Measurements from ENCODE around the gene USP15.
A peak's percentile ranks its signal among the peaks of the same experiment; 100 is the strongest.

USP15 gene

DNA sequence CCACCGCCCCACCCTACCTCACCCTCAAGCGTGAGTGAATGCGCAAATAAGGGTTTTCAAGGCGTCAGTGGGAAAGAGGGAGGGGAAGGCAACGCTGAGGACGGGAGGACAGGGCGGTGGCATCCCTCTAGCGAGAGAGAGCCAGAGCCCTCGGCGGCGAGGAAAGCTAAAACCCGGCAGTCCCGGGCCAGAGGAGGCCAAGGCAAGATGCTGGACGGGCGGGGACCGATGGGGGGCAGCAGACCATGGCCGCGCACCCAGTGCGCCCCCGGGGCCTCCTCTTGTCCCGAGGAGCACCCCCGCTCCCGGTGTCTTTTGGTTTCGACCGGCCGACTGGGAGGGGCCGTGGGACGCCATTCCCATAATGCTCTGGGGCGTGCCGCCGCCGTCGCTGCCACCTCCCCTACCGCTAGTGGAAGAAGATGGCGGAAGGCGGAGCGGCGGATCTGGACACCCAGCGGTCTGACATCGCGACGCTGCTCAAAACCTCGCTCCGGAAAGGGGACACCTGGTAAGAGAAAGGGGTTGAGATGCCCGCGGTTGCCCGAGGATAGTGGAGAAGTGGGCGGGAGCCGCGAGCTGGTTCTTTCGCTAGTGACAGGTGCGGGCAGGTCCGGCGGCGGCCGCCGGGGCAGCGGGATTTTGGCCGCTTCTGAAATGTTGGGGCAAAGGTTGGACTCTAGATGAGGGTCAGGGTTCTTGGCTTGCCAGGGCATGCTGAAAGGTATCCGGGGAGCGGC is at the start of gene USP15:
USP15 (plus strand) TSS at position 412 of the 740 bp plus-strand sequence; CDS start at position 423, 11 bp downstream.
- DNase-seq: peak; percentile 88

DNA sequence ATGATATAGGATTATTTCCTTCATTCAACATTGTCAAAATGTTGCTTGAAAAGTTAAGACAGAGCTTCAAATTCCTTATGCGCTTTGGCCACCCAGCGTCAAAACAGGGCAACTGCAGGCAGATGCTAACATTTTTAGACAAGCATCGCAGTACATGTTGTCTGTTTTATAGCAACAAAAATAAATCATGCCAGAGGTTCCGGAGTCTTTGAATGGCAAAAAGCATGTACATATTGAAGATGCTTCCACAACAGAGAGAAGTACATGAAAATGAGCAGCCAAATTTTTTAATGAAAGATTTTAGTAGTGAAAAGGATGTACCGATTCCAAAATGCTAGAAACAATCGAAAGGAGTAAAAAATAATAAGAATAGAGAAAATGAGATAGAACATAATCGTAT is 49.8 kb upstream of the USP15 start:
- no peak for DNase-seq

DNA sequence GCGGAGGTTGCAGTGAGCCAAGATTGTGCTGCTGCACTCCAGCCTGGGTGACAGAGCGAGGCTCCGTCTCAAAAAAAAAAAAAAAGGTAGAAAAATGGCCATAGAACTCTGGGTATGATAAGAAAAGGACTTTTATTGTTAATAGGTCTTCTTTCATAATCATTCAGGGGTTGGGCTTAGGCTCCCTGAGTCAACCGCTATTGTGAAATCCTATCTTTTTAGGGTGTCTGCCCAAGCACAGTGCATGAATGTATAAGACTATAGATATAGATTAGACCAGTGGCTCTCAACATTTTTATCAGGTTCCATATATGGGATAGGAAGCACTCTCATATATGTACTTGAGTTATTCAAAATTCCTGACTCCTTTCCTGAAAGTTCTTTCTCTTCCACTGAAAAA is 48.7 kb upstream of the USP15 start:
- no peak for DNase-seq

DNA sequence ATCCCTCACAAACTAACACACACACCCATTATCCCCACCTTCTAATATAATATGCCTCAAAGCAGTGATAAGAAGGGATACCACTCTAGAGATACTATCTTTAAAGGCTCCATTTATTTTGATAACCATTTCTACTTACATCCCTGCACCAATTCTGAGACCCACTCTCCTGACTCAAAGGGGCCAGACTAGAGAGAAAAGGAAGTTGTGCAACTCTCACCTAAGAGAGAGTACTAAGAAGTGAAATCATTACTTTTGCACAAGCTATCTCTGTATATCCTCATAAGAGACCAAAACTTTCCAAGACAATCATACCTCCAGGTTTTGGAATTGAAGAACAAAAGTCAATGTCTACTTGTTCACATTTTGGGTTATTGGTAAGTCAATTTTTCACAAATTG is 45.4 kb upstream of the USP15 start:
- no peak for DNase-seq

DNA sequence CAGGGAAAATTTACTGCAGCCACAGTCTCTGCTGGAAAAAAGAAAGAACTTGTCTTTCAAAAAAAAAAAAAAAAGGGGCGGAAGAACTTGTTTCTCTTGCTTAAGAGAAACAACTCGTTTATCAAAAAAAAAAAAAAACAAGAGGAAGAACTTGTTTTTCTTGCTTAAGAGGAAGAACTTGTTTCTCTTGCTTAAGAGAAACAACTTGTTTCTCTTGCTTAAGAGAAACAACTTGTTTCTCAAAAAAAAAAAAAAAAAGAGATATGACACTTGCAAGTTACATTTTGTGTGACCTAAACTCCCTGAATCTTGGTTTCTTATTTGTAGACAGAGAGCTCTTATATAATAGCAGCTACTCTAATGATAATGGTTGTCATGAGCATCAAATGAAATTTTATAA is 44.7 kb upstream of the USP15 start:
- no peak for DNase-seq

DNA sequence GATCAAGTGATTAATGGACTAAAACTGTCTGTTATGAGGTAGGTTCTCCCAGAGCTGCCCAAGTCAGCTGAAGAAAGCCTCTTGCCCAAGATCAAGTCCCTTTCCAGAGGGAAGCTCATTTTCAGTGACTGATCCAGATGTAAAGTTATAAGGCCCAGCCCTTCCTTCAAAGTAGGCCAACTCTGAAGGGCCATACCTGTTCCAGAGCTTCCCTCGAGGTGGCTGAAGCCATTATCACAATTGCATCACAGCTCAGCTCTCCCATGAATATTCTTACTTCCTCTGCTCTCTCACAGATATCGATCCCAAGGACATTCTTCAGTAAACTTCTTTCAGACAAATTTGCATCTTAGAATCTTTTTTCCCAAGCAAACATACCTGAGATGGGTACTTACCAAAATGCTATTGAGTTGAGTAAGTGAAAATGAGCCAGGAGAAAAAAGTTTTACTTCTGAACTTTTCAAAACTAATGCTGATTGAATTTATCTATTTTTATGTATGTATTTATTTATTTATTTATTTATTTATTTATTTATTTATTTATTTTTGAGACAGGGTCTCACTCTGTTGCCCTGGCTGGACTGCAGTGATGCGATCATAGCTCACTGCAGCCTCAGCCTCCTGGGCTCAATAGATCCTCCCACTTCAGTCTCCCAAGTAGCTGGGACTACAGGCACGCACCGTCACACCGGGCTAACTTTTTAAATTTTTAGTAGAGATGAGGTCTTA is 42.6 kb upstream of the USP15 start:
- no peak for DNase-seq

DNA sequence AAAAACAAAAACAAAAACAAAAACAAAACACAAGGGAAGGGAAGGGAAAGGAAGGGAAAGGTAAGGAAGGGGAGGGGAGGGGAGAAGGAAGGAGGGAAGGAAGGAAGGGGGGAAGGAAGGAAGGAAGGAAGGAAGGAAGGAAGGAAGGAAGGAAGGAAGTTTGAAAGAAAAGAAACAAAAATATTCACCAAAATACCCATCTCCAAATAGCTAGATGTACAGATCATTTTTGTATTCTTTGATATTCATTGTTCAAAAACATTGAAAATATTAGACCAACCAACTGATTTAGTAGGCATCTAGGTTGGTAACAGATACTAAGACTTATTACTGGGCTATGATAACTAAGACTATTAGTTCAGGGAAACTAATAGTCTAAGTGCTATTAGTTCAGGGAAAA is 39.1 kb upstream of the USP15 start:
- no peak for DNase-seq

DNA sequence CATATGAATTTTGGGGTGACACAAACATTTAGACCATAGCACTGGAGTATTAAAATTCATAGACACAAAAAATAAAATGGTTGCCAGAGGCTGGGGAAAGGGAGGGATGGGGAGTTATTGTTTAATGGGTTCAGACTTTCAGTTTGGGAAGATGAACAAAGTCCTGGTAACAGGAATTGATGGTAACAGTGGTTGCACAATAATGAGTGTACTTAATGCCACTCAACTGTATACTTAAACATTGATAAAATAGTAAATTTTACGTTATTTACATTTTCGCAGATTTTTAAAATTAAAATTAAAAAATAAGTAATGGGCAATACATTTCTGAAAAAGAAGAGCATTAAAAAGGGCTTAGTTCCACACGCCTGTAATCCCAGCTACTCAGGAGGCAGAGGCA is 35.6 kb upstream of the USP15 start:
- DNase-seq: no peak

DNA sequence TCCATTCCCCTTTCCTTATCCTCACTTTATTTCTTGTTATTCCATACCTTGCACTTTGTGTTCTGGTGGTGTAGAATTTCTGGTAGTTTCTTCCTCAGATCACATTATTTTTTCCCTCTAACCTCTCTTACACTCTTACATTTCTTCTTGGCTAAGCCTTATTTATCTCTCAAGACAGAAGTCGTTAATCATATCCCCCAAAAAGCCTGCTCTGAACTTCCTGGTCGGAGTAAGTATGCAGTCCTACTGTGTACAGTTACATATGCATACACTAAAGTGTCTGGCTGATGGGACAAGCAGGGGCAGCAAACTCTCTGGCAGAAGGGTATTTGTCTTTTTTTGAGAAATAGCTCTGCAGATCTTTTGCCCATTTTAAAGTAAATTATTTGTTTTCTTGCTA is 33.1 kb upstream of the USP15 start:
- no peak for DNase-seq

DNA sequence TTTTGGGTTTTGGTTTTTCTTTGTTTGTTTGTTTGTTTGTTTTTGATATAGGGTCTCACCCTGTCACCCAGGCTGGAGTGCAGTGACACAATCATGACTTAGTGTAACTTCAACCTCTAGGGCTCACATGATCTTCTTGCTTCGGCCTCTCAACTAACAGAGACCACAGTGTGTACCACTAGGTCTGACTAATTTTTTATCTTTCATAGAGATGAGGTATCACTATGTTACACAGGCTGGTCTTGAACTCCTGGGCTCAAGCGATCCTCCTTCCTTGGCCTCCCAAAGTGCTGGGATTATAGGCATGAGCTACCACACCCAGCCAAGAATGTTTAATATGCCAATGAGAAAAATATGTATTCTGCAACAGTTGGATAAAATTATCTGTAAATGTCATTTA is 29.6 kb upstream of the USP15 start:
- no peak for DNase-seq

DNA sequence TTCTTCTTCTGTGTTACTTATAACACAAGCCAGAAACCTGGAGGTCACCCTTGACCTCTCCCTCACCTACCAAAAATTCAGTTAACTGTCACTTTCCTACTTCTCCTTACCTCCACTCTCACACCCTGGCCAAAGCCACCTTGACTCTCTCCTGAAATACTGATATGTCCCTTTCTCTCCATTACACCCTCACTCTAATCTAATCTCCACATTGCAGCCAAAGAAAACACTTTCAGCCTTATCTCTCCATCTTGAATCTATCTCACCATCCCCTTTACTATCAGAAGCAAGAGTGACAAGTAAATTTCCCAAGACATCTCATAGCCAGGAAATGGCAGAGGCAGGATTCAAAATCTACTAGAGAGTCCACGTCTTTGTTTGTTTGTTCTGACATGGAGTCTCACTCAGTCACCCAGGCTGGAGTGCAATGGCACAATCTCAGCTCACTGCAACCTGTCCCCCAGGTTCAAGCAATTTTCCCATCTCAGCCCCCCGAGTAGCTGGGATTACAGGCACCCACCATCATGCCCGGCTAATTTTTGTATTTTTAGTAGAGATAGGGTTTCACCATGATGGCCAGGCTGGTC is 28.0 kb upstream of the USP15 start:
- no peak for DNase-seq

DNA sequence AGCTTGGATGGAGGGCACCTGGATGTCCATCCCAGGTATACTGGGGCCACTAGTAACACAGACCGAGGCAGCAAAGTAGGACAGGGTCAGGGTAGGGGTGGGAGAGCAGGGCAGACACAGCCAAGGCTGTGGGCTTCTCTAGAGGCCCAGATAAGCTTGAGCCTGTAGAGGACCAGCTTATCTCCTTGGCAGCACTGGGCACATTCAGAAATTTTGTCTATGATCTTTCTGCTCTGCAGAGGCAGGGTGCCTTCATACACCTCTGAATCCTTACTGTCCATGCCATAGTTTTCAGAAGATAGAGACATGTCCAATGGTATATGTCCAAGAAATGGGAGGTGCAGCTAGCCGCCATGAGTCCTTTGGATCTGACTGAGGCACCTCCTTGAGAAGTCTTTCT is 26.4 kb upstream of the USP15 start:
- no peak for DNase-seq

DNA sequence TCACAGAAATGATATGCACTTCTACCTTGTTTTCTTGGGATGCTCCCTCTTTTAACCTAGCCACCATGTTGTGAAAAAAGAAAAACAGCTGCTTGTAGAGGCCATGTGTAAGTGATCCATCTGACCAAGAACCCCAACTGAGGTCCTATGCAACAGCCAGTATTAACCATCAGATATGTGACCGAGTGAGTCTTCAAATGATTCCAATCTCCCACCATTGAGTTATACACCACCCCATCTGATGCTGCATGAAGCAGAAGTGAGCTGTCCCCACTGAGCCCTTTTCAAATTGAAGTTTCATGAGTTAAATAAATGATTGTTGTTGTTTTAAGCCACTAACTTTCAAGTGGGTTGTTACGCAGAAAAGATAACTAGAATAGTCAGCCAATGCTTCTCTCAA is 20.6 kb upstream of the USP15 start:
- no peak for DNase-seq

DNA sequence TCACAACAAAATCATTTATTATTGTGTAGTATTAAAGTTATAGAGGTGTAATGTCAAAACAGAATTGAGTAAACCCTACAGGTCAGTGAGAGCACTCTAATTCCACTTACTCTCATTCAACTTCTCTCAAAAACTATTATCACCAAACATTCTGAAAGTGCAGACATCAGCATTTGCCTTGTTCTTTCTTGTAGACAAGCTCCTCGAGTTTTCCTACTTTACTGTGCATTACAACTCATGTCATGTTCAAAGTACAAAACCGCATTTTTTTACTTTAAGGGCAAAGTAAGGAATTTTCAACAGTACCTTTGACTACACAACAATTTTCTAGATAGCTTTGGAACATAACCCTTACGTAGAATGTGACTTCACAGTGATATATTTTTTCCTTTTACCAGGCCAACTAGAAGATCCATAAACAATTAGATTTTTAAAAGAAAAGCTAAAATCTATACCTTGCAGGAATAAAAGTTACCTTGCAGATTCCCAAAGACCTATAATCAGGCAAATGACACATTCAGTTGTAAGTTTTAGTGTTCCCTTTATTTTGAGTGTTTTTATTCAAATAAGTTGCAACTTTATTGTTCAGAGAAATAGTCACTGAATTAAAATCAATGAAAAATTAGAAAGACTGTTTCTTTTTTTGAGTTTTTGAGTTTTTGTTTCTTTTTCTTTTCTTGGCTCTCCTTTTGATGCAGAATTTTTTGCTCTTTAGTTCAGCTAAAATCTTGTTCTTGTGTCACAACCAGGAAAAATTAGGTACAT is 12.7 kb upstream of the USP15 start:
- DNase-seq: no peak

DNA sequence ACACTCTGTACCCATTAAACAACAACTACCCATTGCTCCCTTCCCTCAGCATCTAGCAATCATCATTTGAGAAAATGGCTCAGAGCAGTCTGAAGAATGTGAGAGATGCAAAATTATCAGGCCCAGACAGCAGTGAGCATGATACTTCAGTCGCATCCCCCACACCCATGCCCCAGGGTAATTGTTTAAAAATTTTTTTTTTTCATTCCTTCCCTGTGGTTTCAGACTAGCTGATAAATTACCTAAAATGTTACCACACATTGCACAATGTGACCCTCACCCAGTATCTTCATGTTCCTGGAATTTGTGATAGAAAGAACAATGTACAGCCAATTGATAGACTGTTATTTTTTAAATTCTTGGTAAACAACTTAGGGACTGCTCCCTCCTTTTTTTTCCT is 11.3 kb upstream of the USP15 start:
- no peak for DNase-seq

DNA sequence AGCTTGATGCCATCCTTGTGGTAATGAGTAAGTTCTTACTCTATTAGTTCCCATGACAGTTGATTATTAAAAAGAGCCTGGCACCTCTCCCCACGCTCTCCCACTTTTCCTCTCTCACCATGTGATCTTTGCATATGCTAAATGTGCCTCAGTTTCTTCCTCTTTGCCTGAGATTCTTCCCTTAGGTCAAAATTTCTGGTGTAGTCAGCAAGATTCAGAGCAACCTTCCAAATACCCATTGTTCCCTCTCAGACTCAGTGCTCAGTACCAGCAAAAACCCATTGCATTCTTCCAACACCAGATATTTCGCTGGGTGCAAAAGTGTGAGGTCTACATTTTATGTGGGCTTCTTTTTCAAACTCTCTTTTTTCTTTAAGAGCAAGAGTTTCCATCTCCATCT is 10.8 kb upstream of the USP15 start:
- DNase-seq: no peak

DNA sequence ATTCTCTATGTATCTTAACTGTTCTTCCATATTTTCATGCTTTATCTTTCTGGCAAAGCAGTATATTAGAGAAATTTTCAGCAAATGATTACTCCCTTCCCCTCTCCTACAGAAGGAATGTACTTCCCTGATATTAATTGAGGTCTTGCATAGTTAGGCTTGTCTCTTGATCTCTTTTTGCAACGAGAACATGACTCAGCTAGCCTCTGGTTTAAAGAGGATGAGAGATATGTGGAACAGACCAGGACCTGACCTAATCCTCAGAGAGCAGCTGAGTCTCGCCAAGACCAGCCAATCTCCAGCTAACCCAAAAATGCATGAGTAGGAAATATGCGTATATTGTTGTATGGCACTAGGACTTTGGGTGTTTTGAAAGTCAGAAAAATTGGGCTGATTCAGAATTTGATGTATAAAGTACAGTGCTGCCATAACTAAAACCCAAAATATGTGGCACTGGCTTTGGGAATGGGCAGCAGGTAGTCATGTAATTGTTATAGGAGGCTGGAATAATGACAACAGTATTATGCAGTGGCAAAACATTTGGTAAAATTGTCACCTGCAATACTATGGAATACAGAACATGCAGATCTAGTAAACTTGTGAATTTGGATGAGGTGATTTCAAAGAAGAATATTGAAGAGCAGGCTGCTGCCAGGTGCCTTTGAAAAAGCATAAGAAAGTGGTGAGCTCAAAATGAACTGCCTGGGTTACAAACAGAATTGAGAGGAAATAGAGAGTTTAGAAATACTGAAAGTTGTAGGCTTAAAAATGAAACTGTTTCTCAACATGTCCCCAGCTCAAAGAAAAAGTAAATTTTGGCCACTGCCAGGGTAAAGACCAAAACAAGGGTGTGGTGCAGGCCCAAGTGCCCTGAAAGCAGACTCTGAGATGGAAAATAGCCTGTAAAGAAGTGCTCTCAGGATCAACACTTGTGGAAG is 9.3 kb upstream of the USP15 start:
- DNase-seq: no peak

DNA sequence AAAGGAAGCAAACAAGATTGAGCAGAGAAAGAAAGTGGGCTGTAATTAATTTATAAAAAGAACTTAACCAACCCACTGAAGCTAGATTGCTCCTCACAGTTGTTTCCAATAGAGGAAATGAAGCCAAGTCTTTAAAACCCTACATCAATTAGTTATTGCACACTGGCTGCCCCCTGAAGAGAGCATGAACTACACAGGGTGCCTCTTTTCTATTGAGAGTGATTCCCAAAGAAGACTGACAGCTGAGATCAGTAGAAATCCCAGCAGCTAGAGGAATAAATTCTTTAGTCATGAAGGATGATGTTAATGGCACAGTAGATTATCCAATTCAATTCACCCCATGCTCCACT is 8.6 kb upstream of the USP15 start:
- DNase-seq: no peak

DNA sequence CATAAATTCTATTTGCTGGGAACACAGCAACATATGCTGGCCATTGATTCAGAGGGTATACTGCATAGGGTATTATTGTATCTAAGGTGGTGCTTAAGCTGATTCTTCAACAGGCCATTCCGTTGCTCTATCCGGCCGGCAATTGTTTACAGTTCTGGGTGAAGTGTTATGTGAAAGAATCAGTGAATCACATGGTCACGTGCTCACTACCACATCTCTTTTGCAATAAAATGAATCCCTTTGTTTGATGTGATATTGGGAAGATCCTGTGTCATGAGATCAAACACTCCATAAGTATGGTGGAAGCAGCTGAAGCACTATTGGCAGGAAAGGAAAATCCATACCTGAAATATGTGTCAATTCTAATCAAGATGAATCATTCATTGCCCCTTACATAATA is 7.6 kb upstream of the USP15 start:
- no peak for DNase-seq

DNA sequence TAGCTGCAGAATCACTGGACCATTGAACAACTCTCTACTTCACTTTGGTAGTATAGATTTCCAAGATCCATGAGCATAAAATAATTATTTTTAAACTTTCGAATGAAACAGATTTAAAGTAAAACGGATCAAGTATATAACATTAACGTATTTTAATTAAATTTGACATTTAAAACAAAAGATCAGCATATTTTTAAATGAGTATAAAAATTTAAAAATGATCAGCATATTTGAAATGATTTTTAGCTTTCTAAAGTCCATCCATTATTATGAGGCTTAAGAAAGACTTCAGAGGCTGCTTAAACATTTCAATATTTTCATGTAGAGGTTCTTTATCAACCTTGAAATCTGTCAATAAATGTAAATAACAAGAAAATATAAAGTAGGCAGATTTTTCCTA is 5.2 kb upstream of the USP15 start:
- DNase-seq: no peak

DNA sequence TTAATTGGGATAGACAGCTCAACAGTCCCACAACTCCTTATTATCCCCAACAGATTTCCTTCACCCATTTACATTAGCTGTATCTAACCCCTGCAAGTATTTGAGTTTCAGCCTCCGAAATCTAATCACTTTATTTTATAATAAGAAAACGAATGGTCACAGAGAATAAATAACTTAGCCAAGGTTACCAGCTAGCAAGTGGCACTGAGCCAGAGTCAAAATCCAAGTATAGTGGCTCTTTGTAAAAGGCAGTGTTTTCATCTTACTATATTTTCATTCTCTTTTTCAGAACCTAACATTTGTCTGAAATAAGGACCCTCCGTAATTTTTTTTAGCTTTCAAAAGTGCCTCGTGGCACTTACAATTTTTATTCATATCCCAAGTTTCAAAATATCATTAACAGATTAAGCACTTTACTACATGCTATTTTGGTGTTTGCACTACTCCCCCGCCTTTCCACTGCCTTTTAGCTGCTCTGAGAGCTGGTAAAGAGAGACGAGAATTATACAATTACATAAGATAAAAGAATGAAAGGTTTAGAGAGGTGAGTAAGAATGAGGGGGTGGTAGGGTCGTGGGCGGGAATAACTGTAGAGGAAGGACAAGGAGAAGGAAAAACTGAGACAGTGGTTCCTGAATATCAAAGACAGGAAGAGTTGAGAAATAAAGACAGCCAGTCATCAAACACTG is 3.7 kb upstream of the USP15 start:
- no peak for DNase-seq

DNA sequence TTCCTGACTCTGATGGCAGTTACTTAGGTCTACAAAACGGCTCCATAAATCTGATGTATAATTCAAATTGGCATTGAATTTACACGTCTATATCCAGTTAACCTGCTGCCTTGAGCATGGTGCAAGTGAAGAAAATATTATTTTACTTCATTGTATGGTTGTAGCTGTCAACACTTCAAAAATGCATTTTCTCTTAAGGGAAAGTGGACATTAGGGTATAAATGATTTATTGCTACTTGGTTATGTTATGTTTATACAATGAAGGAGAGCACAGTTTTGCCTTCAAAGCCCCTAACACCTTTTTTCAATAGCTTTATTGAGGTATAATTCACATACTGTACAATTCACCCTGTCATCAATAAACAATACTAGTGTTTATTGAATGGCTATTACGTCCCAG is 2.0 kb upstream of the USP15 start:
- DNase-seq: no peak
